CD4-positive, CD25-positive, alpha-beta regulatory T cell (primary cell): ENCODE results near the gene TMEM178B. TPM values are rescaled to one million over a fixed set of nuclear protein-coding genes. Genes with fewer than 3 reads are reported as not detected.
"Not testable (repeated sequence)": the region's sequence is repeated elsewhere in the genome, so short reads cannot be mapped to it uniquely, and the experiment has no call there.

Experiments used
- ATAC-seq, 2 donors: fragments of 150-1000 bp; cut with Tn5 transposase; one replicate each; pipeline ENCODE4 v1.10.0; 2021; ENCODE audit warnings: low read depth in 2 of 2, moderate number of reproducible peaks in 2 of 2, moderate library complexity in 1 of 2
- DNase-seq, 3 donors: peaks; one replicate each; pipeline versions ENCODE4 v3.0.0 to v3.0.0-alpha.2; 2012 to 2022; ENCODE audit warnings: mixed read lengths in 1 of 3
- H3K27ac ChIP-seq: one replicate; pipeline ENCODE4 v1.7.0; 2013; ENCODE audit warnings: mild to moderate bottlenecking, low read length; ENCODE audit not compliant: insufficient read depth, poor library complexity, severe bottlenecking
- H3K27me3 ChIP-seq: one replicate; pipeline ENCODE4 v1.7.0; 2013; ENCODE audit warnings: low read length; ENCODE audit not compliant: control insufficient read depth, insufficient read depth
- H3K36me3 ChIP-seq: one replicate; pipeline ENCODE4 v1.7.0; 2013; ENCODE audit warnings: mild to moderate bottlenecking, low read length, moderate library complexity; ENCODE audit not compliant: control insufficient read depth, insufficient read depth
- H3K4me1 ChIP-seq: 2 replicates; pipeline ENCODE4 v1.7.0; 2013; ENCODE audit warnings: mild to moderate bottlenecking, low read length; ENCODE audit not compliant: insufficient read depth, control insufficient read depth, poor library complexity, severe bottlenecking
- H3K4me3 ChIP-seq: one replicate; pipeline ENCODE4 v1.7.0; 2013; ENCODE audit warnings: low read depth, mild to moderate bottlenecking, low read length, moderate library complexity
- H3K9me3 ChIP-seq, 2 experiments: 1 replicate in 1 of 2; 2 replicates in 1 of 2; pipeline ENCODE4 v1.7.0; 2013; ENCODE audit warnings: low read length in 2 of 2, mild to moderate bottlenecking in 1 of 2, moderate library complexity in 1 of 2; ENCODE audit not compliant: control insufficient read depth in 2 of 2
- H3K27ac Mint-ChIP-seq, 3 donors: one replicate each; pipeline ENCODE4 v1.8.0; 2020 to 2022; ENCODE audit warnings: mild to moderate bottlenecking in 3 of 3, mixed read lengths in 3 of 3, moderate library complexity in 2 of 3
- H3K27me3 Mint-ChIP-seq: one replicate; pipeline ENCODE4 v1.8.0; 2022; ENCODE audit warnings: mild to moderate bottlenecking, mixed read lengths
- H3K36me3 Mint-ChIP-seq: one replicate; pipeline ENCODE4 v1.8.0; 2020; ENCODE audit warnings: mixed read lengths
- H3K4me1 Mint-ChIP-seq, 4 donors: one replicate each; pipeline ENCODE4 v1.8.0; 2020 to 2022; ENCODE audit warnings: mixed read lengths in 4 of 4, mild to moderate bottlenecking in 1 of 4
- H3K4me3 Mint-ChIP-seq, 4 donors: one replicate each; pipeline ENCODE4 v1.8.0; 2020 to 2022; ENCODE audit warnings: mild to moderate bottlenecking in 4 of 4, mixed read lengths in 4 of 4, moderate library complexity in 3 of 4
- H3K9me3 Mint-ChIP-seq, 7 donors: one replicate each; pipeline ENCODE4 v1.8.0; 2020 to 2022; ENCODE audit warnings: mixed read lengths in 7 of 7, mild to moderate bottlenecking in 3 of 7, moderate library complexity in 2 of 7
- polyA plus RNA-seq, 4 donors: library from polyadenylated mRNA; unstranded; fragments of 300-500 nt; fragmentation: Illumina TruSeq; gene quantifications; one replicate each; pipeline ENCODE4 v1.2.3, GENCODE V29; 2021
- total RNA-seq: library from RNA; stranded (reverse); gene quantifications from one replicate; pipeline ENCODE4 v1.2.3, GENCODE V29; 2022

TMEM178B gene
- total and polyA plus RNA-seq, 5 donors from 2014 or later = 0.10 TPM; not detected in 4

GRCh38 chr7:141067856-141068255, 6.0 kb upstream of the TMEM178B start:
- H3K27ac ChIP-seq, H3K9me3 ChIP-seq, H3K27ac Mint-ChIP-seq, H3K36me3 Mint-ChIP-seq, DNase-seq, H3K9me3 Mint-ChIP-seq, ATAC-seq, H3K36me3 ChIP-seq, H3K4me3 ChIP-seq, H3K4me3 Mint-ChIP-seq: not testable (repeated sequence)
- peaks cover 18% of the 10 kb centered on the region for H3K4me1 ChIP-seq
- peaks cover 15% of the 10 kb centered on the region for H3K27me3 ChIP-seq
- H3K4me1 Mint-ChIP-seq = peaks cover 0 to 20% (median 7%) of the 10 kb centered on the region in 4 donors
- peaks cover 43% of the 10 kb centered on the region for H3K27me3 Mint-ChIP-seq

GRCh38 chr7:141071260-141071854, 2.5 kb upstream of the TMEM178B start:
- peaks cover 43% of the 10 kb centered on the region for H3K27me3 Mint-ChIP-seq
- H3K9me3 ChIP-seq = no peaks in the 10 kb centered on the region
- peak overlapping the region in 1 of 3 donors; percentile 47 for H3K27ac Mint-ChIP-seq
- H3K27me3 ChIP-seq = peaks cover 25% of the 10 kb centered on the region
- peaks cover 26% of the 10 kb centered on the region for H3K4me1 ChIP-seq
- H3K36me3 Mint-ChIP-seq = no peaks in the 10 kb centered on the region
- no peak overlapping the region for H3K27ac ChIP-seq
- H3K36me3 ChIP-seq = no peaks in the 10 kb centered on the region
- ATAC-seq (no peak), DNase-seq (peak in 1 of 3 donors; percentile 48)
- H3K4me3 ChIP-seq = peak overlapping the region; percentile 51
- peak overlapping the region; percentile 16 to 88 (median 76) for H3K4me3 Mint-ChIP-seq
- peaks cover 0 to 2% (median 0%) of the 10 kb centered on the region in 7 donors for H3K9me3 Mint-ChIP-seq
- H3K4me1 Mint-ChIP-seq = peaks cover 0 to 26% (median 11%) of the 10 kb centered on the region in 4 donors

- Mint-ChIP-seq H3K9me3 (peaks cover 0 to 2% (median 0%) of the 10 kb centered on the region in 7 donors), H3K27ac (peak overlapping the region in 1 of 3 donors; percentile 20), H3K4me3 (peak overlapping the region; percentile 35 to 83 (median 70)), H3K4me1 (peaks cover 0 to 26% (median 11%) of the 10 kb centered on the region in 4 donors), H3K27me3 (peaks cover 43% of the 10 kb centered on the region), H3K36me3 (no peaks in the 10 kb centered on the region)
- H3K4me3 ChIP-seq = peak overlapping the region; percentile 51
- H3K27ac ChIP-seq = no peak overlapping the region
- DNase-seq (no peak), ATAC-seq (no peak)
- peaks cover 31% of the 10 kb centered on the region for H3K27me3 ChIP-seq
- peaks cover 26% of the 10 kb centered on the region for H3K4me1 ChIP-seq
- no peaks in the 10 kb centered on the region for H3K9me3 ChIP-seq
- no peaks in the 10 kb centered on the region for H3K36me3 ChIP-seq
Observed at GRCh38 chr7:141071855-141072547, 1.9 kb upstream of the TMEM178B start.

- Histone ChIP-seq H3K4me3 (peak overlapping the region; percentile 51), H3K9me3 (no peaks in the 10 kb centered on the region), H3K27me3 (peaks cover 38% of the 10 kb centered on the region), H3K36me3 (no peaks in the 10 kb centered on the region), H3K27ac (no peak overlapping the region), H3K4me1 (peaks cover 26% of the 10 kb centered on the region)
- peaks cover 0 to 26% (median 11%) of the 10 kb centered on the region in 4 donors for H3K4me1 Mint-ChIP-seq
- no peak for ATAC-seq
- H3K4me3 Mint-ChIP-seq = peak overlapping the region; percentile 35 to 83 (median 70)
- no peak overlapping the region for H3K27ac Mint-ChIP-seq
- peaks cover 43% of the 10 kb centered on the region for H3K27me3 Mint-ChIP-seq
- DNase-seq = peak in 1 of 3 donors; percentile 40
- H3K36me3 Mint-ChIP-seq = no peaks in the 10 kb centered on the region
- H3K9me3 Mint-ChIP-seq = peaks cover 0 to 2% (median 0%) of the 10 kb centered on the region in 7 donors
Observed at GRCh38 chr7:141072548-141073172, 1.2 kb upstream of the TMEM178B start.

- Histone ChIP-seq H3K27me3 (peaks cover 42% of the 10 kb centered on the region), H3K27ac (no peak overlapping the region), H3K36me3 (no peaks in the 10 kb centered on the region), H3K4me1 (peaks cover 26% of the 10 kb centered on the region), H3K4me3 (no peak overlapping the region), H3K9me3 (no peaks in the 10 kb centered on the region)
- H3K27me3 Mint-ChIP-seq = peaks cover 43% of the 10 kb centered on the region
- DNase-seq (peak in 1 of 3 donors; percentile 16), ATAC-seq (peak in 1 of 2 donors; percentile 46)
- peaks cover 0 to 2% (median 0%) of the 10 kb centered on the region in 7 donors for H3K9me3 Mint-ChIP-seq
- no peaks in the 10 kb centered on the region for H3K36me3 Mint-ChIP-seq
- H3K27ac Mint-ChIP-seq = no peak overlapping the region
- peak overlapping the region in 2 of 4 donors; percentile 68 to 77 for H3K4me3 Mint-ChIP-seq
- peaks cover 0 to 26% (median 11%) of the 10 kb centered on the region in 4 donors for H3K4me1 Mint-ChIP-seq
Observed at GRCh38 chr7:141073173-141073640, 657 bp upstream of the TMEM178B start.

- Mint-ChIP-seq H3K27me3 (peaks cover 35% of the 10 kb centered on the region), H3K36me3 (no peaks in the 10 kb centered on the region), H3K27ac (no peak overlapping the region), H3K4me1 (peaks cover 0 to 26% (median 11%) of the 10 kb centered on the region in 4 donors), H3K9me3 (peaks cover 0 to under 1% (median 0%) of the 10 kb centered on the region in 7 donors), H3K4me3 (peak overlapping the region; percentile 20 to 88 (median 78))
- H3K27ac ChIP-seq = no peak overlapping the region
- no peaks in the 10 kb centered on the region for H3K36me3 ChIP-seq
- DNase-seq (peak in 1 of 3 donors; percentile 26), ATAC-seq (peak in 1 of 2 donors; percentile 40)
- H3K4me3 ChIP-seq = peak overlapping the region; percentile 37
- H3K9me3 ChIP-seq = no peaks in the 10 kb centered on the region
- H3K27me3 ChIP-seq = peaks cover 46% of the 10 kb centered on the region
- H3K4me1 ChIP-seq = peaks cover 26% of the 10 kb centered on the region
Observed at GRCh38 chr7:141074162-141074991, 513 bp downstream of the TMEM178B start.

- Histone ChIP-seq H3K9me3 (no peaks in the 10 kb centered on the region), H3K27me3 (peaks cover 44% of the 10 kb centered on the region), H3K4me1 (peaks cover 26% of the 10 kb centered on the region), H3K27ac (no peak overlapping the region), H3K4me3 (no peak overlapping the region), H3K36me3 (no peaks in the 10 kb centered on the region)
- no peaks in the 10 kb centered on the region for H3K9me3 Mint-ChIP-seq
- H3K4me3 Mint-ChIP-seq = peak overlapping the region; percentile 20 to 88 (median 78)
- no peak overlapping the region for H3K27ac Mint-ChIP-seq
- H3K27me3 Mint-ChIP-seq = peaks cover 32% of the 10 kb centered on the region
- peaks cover 0 to 26% (median 11%) of the 10 kb centered on the region in 4 donors for H3K4me1 Mint-ChIP-seq
- no peak for ATAC-seq
- H3K36me3 Mint-ChIP-seq = no peaks in the 10 kb centered on the region
- no peak for DNase-seq
Observed at GRCh38 chr7:141074997-141075396, 1.1 kb downstream of the TMEM178B start.
